ENCODE data around the gene CADM1.
A peak's percentile ranks its signal among the peaks of the same experiment; 100 is the strongest.

CADM1 gene

GRCh38 chr11:115168229-115168671 is 336.0 kb downstream of the CADM1 start:
- peak; percentile 30 to 59 for DNase-seq

GRCh38 chr11:115167456-115167855 is 336.8 kb downstream of the CADM1 start:
- no peak for DNase-seq

DNA sequence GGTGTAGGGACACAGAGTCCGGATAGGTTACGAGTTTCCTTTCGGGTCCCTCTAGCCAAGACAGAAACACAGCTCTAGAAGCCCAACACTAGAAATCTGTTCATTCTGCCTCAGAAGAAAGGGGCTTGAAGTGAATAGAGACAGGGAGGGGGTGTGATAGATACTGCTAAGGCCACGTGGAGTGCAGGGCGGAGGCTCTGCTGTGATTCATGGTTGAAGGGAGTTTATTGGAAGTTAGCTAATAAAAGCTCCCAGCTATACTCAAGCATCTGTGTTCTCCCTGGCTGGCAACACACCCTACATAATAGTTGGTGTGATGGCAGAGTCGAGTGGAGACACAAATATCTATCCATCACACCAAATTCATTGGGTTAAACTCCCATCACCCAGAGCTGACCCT is 337.4 kb downstream of the CADM1 start:
- no peak for DNase-seq

DNA sequence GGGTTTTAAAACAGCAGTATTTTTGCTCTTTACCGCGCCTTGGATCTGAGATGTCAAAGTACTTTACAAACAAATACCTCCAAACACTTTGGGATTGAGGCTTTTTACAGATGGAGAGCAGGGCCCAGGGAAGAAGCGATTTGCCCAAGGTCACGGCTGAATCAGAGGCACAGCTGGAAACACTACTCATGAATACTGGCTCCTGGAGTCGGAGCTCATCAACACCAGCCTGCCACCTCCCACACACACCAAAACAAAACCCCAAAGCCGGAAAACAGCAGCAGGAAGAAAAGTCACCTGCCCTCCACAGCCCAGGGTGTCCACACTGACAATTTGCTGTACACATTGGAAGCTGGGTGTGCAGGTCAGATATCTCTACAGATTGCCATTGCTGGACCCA is 339.4 kb downstream of the CADM1 start:
- DNase-seq, result no peak

DNA sequence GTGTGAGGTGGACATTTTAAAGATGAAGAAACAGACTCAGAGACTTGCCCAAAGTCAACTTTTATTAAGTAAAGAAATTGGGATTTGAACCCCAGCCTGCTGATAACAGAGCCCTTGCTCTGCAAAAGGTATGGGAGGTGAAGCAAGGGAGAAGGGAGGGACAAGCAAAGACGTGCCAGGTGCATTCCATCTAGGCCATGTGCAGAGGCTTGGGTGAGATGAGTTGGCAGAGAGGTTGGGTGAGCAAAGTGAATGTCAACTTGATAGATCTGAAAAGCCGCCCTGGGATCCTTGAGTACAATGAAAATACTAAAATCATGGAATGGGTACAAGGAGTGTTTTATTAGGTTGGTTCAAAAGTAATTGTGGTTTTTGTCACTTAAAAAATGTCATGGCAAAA is 341.3 kb downstream of the CADM1 start:
- DNase-seq, result no peak

DNA sequence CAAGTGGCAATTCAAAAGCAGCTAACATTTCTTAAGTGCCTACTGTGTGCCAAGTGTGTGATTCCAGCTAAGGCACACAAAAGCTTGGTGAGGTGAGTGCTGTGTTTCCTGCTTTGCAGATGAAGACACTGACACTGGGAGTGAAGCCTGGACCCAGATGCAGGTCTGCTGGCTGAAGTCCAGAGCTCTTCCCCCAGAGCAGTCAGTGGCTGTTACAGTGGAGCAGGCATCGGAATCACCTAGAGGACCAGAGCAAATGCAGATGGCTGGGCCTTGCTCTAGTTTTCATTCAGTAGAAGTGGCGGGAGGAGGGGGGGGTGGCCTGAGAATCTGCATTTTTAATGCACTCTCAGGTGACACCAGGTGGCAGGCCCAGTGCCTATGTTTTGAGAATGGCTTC is 342.3 kb downstream of the CADM1 start:
- DNase-seq, result no peak

GRCh38 chr11:115159207-115159606 is 345.0 kb downstream of the CADM1 start:
- DNase-seq, result peak in 1 of 2 experiments; percentile 69

GRCh38 chr11:115158053-115158452 is 346.2 kb downstream of the CADM1 start:
- DNase-seq, result no peak

GRCh38 chr11:115157247-115157646 is 347.0 kb downstream of the CADM1 start:
- no peak for DNase-seq

- DNase-seq, result no peak
These were observed 348.2 kb downstream of the CADM1 start for GRCh38 chr11:115155978-115156377.

GRCh38 chr11:115155320-115155719 is 348.9 kb downstream of the CADM1 start:
- no peak for DNase-seq

- no peak for DNase-seq
These were observed 349.9 kb downstream of the CADM1 start for GRCh38 chr11:115154355-115154736.

DNA sequence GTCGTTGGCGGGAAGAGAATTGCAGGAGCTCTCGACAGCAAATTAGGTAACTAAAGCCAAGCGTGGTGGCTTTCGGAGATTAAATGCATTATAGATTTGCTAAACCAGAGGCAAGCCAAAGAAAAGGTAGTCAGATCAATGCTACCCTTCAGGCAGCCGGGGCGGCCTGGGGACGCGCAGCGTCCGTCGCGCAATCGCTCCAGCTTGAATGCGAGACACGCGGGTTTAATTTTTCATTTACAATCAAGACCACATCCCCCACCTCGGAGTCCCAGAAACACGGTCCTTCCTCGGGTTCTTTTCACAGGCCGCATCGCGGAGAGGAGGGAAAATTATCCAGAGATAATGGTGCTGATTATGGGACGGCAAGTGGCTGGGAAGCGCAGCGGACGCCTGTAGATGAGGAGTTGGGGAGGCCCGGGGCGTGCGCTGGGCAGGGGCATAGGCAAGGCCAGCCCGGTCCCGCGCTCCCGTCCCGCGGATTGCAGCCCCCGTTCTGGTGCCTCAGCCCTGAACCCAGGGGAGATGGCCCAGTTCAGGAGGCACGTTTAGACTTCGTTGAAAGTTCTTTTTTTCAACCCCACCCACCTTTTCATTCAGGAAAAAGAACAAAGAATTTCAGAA is 350.4 kb downstream of the CADM1 start:
- DNase-seq, result no peak

- no peak for DNase-seq
These were observed 351.1 kb downstream of the CADM1 start for GRCh38 chr11:115153135-115153534.

DNA sequence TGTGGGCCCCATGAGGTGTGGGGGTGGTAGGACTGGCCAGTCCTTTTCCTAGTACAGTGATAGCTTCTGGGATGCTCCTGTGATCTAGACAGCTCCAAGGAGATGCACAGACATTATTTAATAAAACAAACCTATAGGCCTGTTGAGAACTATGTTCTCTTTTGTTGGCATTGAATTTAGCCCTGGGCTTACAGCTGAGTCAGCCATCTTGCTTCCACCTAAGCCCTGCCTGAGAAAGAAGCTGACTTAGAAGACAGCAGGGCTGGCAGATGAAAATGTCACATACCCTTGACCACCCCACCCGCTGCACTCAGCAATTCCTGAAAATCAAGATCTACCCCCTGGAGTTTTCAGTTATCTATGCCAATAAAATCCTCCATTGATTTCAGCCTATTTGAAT is 353.2 kb downstream of the CADM1 start:
- DNase-seq, result no peak

GRCh38 chr11:115148691-115149090 is 355.5 kb downstream of the CADM1 start:
- DNase-seq, result no peak

DNA sequence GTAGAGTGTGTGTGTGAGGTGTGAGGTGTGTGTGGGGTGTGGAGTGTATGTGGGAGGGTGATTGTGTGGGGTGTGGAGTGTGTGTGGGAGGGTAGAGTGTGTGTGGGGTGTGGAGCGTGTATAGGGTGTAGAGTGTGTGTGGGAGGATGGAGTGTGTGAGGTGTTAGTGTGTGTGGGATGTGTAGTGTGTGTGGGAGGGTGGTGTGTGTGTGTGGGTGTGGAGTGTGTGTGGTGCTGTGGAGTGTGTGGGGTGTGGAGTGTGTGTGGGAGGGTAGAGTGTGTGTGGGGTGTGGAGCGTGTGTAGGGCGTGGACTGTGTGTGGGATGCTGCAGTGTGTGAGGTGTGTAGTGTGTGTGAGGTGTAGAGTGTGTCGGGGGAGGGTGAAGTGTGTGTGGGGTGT is 356.1 kb downstream of the CADM1 start:
- no peak for DNase-seq

DNA sequence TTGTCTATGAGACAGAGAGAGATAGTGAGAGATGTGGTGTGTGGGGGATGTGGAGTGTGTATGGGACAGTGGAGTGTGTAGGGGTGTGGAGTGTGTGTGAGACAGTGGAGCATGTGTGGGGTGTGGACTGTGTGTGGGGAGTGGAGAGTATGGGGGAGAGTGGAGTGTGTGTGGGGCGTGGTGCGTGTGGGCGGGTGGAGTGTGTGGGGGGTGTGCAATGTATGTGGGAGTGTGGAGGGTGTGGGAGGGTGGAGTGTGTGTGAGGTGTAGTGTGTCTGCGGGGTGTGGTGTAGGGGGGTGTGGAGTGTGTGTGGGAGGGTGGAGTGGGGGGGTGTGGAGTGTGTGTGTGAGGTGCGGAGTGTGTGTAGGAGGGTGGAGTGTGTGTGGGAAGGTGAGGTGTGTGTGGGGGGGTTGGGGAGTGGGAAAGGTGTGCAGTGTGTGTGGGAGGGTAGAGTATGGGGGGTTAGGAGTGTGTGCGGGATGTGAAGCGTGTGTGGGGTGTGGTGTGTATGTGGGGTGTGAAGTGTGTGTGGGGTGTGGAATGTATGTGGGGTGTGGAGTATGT is 356.9 kb downstream of the CADM1 start:
- no peak for DNase-seq

GRCh38 chr11:115146425-115146824 is 357.8 kb downstream of the CADM1 start:
- no peak for DNase-seq

DNA sequence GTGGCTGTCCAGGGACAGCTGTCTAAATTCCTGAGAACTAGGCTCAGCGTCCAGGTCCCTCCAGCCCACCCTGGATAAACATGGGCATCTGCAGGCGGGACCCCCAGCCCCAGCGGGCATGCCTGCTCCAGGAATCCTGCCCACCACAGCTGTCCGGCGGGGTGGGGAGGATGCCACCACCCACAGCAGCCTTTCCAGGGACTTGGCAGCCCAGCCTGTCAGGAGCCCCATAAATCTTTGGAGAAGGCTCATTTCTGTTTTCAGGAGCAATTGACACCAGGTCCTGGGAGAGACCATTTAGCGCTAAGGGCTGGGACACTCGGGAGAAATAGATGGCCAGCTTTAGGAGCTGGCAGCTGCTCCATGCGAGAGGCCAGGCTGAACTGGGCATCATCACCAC is 358.9 kb downstream of the CADM1 start:
- no peak for DNase-seq

- DNase-seq, result no peak
These were observed 359.3 kb downstream of the CADM1 start for GRCh38 chr11:115144914-115145313.

DNA sequence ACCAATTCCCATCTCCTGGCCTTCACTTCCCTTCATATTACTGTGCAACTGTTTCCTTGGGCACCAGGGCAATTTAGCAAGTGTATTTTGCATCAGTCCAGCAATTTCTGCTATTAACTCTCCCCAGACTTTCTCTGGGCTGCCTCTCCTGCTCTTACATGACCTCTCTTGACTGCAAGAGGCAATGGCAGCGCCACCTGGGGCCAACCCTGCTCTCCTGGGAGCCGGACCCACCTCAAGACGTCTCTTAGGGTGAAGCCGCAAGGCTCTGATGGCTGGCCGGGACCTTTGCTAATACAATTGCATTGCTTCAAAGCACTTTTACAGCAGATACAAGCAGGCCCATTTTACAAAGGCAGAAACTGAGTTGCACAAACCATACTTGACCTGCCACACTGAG is 360.2 kb downstream of the CADM1 start:
- no peak for DNase-seq

- DNase-seq, result no peak
These were observed 362.7 kb downstream of the CADM1 start for GRCh38 chr11:115141231-115142114.

DNA sequence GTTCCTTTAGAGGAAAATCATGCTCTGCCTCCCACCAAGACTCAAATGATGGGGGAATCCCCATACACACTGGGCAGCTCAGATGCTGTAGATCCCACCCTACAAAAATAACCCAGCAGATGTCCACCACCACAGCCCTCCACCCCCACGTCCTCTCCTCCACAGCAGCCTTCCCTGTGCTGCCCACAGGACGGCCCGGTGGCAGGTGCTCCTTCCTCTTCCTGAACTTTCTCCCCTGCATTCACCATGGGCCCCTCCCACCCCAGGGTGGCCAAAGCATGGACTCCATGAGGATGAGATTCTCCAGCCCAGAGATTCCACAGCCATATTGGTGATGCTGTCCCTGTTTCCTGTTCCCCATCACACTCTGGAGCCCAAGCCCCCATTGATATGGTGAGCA is 368.3 kb downstream of the CADM1 start:
- DNase-seq, result no peak
